LNCaP clone FGC (cell line): ENCODE results near the gene MXD1.

Experiments used
- DNase-seq: peaks from one replicate; pipeline ENCODE4 v3.0.0-alpha.2; 2011; ENCODE audit warnings: low read depth
- H3K4me3 ChIP-seq: 2 replicates; pipeline ENCODE4 v1.5.1; 2011; ENCODE audit warnings: mild to moderate bottlenecking, low read depth, low read length, control low read depth
- CTCF ChIP-seq: IDR thresholded peaks from 2 replicates; pipeline ENCODE4 v1.5.1; 2012; ENCODE audit warnings: mild to moderate bottlenecking; ENCODE audit not compliant: control insufficient read depth, insufficient read depth; ENCODE audit errors: extremely low read depth

MXD1 gene

GRCh38 chr2:69933839-69934613 lies 19.1 kb downstream of the MXD1 start:
- H3K4me3 ChIP-seq = no peak overlapping the region
- no peak for TF ChIP-seq CTCF
- no peak for DNase-seq

- DNase-seq = no peak
- TF ChIP-seq CTCF = no peak
- no peak overlapping the region for H3K4me3 ChIP-seq
These were observed 19.7 kb downstream of the MXD1 start for GRCh38 chr2:69934614-69934908.

- no peak for TF ChIP-seq CTCF
- no peak overlapping the region for H3K4me3 ChIP-seq
- DNase-seq = no peak
These were observed 20.1 kb downstream of the MXD1 start for GRCh38 chr2:69935011-69935410.

- no peak overlapping the region for H3K4me3 ChIP-seq
- DNase-seq = no peak
- no peak for TF ChIP-seq CTCF
These were observed 22.0 kb downstream of the MXD1 start for GRCh38 chr2:69936906-69937305.

GRCh38 chr2:69937968-69938367 lies 23.1 kb downstream of the MXD1 start:
- DNase-seq = no peak
- H3K4me3 ChIP-seq = no peak overlapping the region
- no peak for TF ChIP-seq CTCF

GRCh38 chr2:69939722-69940121 lies 24.8 kb downstream of the MXD1 start:
- no peak overlapping the region for H3K4me3 ChIP-seq
- TF ChIP-seq CTCF = no peak
- no peak for DNase-seq

GRCh38 chr2:69940691-69941090 lies 25.8 kb downstream of the MXD1 start:
- DNase-seq = no peak
- TF ChIP-seq CTCF = no peak
- H3K4me3 ChIP-seq = no peak overlapping the region
